HG02973 (cell line): ENCODE results near the gene DDHD1.

Experiments
- ATAC-seq: cut with Tn5 transposase; IDR thresholded peaks from one replicate; pipeline ENCODE4 v1.9.1; 2021; ENCODE audit warnings: moderate library complexity; ENCODE audit not compliant: unreplicated experiment

DDHD1 gene

GRCh38 chr14:53035336-53036210 is 117.5 kb downstream of the DDHD1 start:
- no peak for ATAC-seq

DNA sequence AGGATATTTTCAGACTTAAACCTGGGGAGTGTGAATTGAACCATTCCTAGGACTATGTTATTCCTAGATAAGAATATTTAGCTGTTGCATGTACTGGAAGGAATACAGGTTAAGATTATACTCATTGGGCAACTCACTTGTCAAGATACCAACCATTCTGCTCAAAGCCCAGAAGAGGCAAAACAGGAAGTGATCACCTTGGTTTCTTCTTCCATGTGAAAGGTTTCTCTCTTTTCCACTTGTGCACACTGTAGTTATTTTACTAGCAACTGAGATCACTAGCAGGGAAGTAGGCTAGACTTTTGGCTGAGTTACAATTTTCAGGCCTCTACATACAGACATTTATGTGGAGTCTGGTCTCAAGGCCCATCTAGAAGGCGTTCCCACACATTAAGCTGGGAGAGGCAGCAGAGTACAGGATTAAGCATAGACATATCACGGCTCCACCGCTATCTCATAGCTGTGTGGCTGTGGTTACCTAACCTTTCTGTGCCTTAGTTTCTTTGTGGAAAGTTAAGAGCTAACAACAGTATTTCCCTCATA is 118.4 kb downstream of the DDHD1 start:
- ATAC-seq: no peak

DNA sequence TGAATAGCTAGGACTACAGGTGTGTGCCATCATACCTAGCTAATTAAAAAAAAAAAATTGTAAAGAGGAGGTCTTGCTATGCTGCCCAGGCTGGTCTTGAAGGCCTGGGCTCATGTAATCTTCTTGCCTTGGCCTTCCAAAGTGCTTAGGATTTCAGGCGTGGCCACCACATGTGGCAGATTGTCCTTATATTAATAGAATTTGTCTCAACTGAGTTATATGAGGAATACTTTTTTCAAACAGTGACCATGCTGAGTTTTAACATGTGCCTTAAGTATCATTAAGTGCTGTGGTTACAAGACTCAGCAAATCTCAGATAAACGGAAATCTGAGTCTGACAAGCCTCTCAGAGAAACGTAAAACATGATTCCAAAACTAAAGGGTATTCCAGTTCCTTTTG is 119.1 kb downstream of the DDHD1 start:
- ATAC-seq: no peak

DNA sequence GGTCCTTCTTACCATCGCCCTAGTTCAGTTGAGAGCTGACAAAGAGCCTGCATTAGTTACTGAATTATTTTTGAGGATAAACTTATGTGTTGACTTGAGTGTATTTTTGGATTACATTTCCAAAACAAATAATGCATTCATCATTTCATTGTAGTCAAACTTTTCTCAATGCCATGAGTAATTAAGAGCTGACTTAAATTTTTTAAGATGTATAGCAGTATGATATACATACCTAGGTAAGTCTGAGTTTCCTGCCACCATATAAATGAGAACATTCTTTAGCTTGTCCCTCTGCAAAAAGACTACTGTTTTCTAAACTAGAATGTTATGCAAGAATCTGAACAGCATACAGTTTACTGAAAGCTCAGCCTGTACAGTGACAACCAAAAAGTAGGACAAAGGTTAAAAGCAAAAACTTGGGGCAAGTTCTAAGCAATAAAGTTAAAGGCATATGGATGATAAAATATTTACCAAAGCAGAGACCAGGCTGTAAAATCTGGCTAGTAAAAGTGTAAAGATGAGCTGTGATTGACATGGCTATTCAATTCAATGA is 120.2 kb downstream of the DDHD1 start:
- ATAC-seq: no peak

DNA sequence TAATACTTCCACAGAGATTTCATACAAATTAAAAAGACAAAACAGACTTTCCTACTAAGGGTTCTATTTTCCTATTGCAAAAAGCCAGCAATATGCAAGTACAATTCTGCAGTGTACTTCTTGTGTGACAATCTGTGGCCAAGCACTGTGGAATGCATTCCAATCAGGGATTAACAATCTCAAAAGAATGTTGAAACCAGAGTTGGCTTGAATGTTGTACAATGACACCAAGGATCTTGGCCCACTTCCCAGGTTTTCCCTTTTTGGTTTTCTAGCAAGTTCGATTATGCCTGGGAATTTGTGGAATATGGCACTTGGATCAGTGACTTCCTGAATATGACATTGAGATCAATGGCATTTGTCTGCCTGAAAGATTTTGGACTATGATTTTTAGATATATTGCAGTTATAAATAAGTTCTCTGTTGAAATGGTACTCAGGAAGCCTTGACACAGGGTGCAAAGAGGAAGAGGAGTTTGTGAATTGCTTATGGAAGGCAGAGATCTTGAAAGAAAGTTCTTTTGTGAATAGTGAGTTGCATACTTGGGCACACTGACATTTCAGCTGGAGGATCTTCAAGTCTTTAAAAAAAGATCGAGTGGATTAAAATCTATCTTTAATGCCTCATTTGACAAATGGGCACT is 120.8 kb downstream of the DDHD1 start:
- no peak for ATAC-seq

DNA sequence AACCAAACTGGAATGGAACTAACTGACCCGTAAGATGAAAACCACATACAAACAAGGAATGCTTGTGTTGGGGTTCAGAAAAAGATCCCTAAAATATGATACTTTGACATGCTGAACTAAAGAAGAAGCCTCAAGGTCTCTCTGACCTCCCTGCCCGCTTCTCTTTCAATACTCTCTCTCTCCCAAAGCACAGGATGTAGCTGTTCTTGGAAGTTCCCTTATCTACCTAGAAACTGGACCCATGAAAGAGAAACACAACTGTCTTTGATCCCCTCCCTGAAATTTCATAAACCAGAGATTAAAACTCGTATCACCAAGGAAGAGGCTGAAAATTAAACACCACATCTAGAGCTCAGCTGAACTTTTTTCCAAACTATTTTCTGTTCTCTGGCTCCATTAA is 125.6 kb downstream of the DDHD1 start:
- ATAC-seq: no peak

DNA sequence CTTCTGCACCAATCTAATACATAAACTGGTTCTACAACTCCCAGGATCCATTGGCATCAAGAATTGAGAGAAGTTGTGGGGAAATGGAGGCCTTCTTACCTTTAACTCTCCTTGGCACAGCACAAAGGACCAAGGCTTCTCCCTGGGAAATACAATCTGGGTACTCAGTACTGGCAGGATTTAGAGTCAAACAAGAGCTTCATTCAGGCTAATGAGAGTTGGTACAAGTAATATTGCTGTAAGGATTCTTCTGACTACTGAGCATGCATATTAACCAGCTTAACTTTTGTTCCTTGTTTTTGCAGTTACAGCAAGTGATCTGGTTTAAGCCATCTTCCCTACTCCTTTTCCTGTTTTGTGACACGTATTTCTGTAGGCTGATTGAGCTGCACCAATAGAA is 126.1 kb downstream of the DDHD1 start:
- ATAC-seq: no peak

GRCh38 chr14:53023325-53023724 is 129.8 kb downstream of the DDHD1 start:
- ATAC-seq: no peak

GRCh38 chr14:53022593-53022992 is 130.5 kb downstream of the DDHD1 start:
- no peak for ATAC-seq

DNA sequence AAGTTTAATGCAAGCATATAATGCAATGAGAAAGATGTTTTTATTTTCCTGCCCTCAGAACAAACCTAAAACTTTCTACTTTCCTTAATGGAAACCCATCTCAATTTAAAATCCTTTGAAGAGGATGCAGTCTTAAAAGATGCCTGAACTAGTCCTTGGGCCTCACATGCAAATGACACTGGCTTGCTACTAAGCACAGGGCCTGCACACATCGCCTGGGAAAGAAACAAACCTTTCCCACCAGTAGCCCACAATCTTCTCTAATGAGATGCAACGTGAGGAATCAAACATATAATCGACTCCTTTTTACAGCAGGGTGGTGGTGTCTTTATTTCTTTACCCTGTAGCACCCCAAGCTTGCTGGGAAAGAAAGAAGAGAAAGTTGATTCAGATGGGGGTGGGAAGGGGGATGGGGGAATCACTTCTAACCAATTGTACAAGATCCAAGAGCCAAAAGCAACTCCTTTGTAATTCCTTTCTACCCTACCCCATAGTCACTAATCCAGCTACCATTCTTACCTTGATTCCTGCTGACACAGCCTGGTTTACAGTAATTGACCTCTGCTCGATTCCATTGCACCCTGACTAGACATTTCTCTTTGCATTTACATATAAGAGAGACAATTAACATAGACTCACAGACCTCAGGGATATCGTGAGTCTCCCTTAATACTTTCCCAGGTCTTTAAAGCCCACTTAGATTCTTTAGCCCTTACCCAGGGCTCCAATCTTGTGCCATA is 132.8 kb downstream of the DDHD1 start:
- no peak for ATAC-seq

DNA sequence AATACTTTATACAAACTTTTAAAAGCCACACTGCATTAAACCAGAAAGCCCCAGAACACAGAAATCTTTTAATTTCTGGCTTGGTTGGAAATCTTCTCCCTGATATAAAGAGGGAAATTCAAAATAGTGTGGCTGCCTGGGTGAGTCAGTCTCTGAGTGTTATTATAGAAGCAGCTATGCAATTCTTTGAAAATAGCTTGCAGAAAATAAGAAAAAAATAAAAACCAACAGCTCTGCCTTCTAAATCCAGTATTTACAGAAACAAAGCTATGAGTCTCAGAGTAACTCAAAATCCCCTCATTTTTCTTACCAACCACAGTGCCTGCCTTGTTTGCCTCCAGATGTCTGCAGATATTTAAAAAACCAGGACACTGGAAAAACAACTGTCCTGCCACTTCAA is 133.7 kb downstream of the DDHD1 start:
- no peak for ATAC-seq

DNA sequence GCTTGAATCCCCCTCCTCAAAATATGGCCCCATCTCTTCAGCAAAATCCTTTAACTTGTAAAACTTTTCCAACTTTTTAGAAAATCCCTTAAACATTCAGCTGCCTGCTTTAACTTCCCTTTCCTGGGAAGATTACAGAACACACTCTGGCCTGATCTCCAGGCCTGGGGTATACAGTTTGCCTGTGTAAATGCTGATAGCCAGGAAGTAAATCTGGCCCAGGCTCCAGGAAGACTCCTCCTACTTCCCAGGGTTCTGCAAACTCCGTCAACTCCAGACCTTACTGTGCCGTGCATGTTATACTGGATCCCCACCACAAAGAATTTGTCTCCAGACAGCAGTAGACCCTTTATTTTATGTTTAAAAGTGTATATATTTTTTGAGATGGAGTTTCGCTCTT is 135.3 kb downstream of the DDHD1 start:
- ATAC-seq: no peak

GRCh38 chr14:53016919-53017318 is 136.2 kb downstream of the DDHD1 start:
- no peak for ATAC-seq

- no peak for ATAC-seq
Observed at GRCh38 chr14:53016491-53016890, 136.6 kb downstream of the DDHD1 start.

DNA sequence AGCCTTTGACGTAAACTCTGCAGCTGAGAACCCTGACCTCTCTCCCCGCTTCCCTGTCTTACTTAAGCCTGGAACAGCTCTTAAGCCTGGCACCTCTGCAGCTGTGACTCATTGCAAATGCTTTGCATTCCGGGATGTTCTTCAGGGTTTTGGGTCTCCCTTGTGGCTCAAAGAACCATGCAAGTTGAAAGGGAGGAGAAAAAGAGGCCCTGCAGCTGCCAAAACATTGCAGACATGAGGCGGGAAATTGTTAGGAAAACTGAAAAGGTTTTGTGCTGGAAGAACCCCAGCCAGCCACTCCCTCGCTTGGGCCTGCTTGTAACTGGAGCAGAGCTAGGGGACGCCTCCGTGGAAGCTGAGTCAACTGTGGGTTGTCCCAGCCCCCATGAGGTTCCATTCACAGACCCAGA is 142.1 kb downstream of the DDHD1 start:
- ATAC-seq: no peak

GRCh38 chr14:53010193-53011040 is 142.7 kb downstream of the DDHD1 start:
- no peak for ATAC-seq

DNA sequence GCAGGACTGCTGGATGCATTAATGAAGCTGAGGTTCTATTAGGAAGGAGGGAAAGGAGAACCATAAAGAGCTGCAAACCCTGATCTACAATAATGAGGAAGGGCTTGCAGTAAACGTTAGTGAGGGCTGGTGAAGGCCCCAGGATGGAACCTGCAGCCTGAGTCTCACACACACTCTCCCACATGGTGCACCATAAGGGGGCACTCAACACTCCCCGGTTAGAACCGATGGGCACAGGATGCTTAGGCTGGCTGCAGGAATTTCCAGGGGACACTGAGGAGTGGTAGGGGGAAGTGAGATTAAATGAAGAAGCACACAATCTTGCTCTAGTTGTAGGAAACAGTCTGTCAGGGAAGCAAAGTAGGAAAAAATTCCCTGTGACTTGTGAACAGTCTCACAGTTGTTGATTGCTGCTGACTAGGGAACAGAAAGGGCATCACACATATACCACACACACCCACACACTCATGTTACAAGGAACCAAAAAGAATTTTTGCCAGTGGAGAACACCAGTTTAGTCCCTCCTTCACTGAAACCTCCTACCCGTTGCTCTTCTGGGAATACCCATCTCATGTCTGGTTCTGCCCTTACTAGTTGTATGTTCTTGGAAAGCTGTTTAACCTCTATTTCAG is 146.1 kb downstream of the DDHD1 start:
- ATAC-seq: no peak

- ATAC-seq: no peak
Observed at GRCh38 chr14:53004976-53005375, 148.1 kb downstream of the DDHD1 start.

- no peak for ATAC-seq
Observed at GRCh38 chr14:53003776-53004175, 149.3 kb downstream of the DDHD1 start.

DNA sequence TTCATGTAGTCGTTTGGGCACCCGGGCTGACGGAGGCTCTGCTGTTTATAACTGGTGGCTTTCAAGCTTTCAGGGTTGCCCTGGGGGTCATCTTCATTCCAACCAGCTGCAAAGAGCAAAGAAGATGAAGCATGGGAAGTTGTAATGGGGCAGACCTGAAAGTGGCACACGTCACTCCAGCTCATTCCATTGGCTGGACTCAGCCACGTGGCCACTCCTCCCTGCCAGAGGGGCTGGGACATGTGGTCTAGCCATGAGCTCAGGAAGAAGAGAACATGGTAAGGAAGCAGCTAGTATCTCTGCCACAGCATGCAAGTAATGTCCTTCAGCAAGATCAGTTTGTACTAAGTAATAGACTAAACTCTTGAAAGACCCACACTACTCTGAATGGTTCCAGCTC is 150.5 kb downstream of the DDHD1 start:
- ATAC-seq: no peak
